Measurements from ENCODE around the gene CD1D. TPM values are rescaled to one million over a fixed set of nuclear protein-coding genes. Genes with fewer than 3 reads are reported as not detected.
"Not testable (repeated sequence)": the region's sequence is repeated elsewhere in the genome, so short reads cannot be mapped to it uniquely, and the experiment has no call there.

Gene CD1D
- total RNA-seq, 3 donors from 2014 or later: not detected

DNA sequence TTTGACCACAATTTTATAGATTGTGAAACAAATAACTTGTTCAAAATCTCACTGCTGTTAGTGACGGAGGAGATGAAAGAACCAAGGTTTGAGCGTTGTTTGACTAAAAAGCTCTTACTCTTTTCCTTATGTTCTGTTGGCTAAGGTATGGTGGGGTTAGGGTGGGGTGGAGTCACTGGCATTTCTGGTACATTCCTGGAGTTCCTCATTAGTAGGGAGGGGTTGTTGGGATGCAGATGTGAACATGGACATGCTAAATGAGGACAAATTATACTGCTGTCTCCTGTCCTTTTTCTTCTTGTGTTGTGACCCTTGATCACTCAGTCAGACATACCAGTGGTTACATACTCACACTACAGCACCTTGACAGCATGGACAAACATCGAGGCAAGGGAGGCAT, 26.2 kb upstream of the CD1D start:
- H3K4me3 Mint-ChIP-seq: no peak overlapping the region
- peaks cover 14% of the 10 kb centered on the region for H3K27me3 Mint-ChIP-seq (ENCODE audit: low read depth)
- no peaks in the 10 kb centered on the region for H3K9me3 Mint-ChIP-seq
- no peaks in the 10 kb centered on the region for H3K36me3 Mint-ChIP-seq (ENCODE audit: insufficient read depth)
- peaks cover 14% of the 10 kb centered on the region for H3K4me1 Mint-ChIP-seq (ENCODE audit: low read depth)
- no peak for DNase-seq
- ATAC-seq: no peak

DNA sequence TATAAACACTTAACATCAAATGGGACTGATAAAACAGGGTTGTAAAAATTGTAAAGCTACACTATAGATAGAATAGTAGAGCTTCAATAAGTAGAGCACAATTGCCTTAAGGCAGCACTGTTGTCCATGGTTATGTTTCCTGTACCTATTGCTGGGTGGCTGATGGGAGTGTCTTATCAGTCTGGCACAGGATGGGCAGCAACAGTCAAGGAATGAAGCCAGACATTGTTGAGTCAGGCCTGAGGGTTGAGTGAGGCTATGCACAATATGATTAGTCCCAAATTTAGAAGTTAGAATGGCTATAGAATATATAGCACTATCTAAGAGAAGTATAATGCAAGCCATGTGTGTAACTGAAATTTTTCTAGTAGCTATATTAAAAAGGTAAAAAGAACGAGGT, 25.0 kb upstream of the CD1D start:
- H3K4me1 Mint-ChIP-seq (ENCODE audit: low read depth): peaks cover 3% of the 10 kb centered on the region
- DNase-seq: no peak

DNA sequence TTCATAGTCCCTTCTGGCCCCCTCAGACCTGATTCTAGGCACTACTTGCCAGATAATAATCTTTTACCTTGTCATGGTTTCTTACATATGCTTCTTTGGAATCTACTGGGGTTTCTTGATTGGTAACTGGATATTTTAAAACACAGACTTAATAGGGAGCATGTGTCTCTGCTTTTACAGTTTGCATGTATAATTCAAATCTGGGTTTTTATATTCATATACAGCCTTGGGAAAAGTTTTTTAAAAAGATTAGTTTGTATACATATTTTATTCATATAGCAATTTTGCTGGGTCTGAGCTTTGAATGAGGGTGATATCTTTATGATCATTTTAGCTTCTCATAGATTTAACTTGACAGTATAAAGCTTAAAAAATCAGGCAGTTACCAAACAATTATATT, 21.1 kb upstream of the CD1D start:
- Mint-ChIP-seq H3K27me3 (ENCODE audit: low read depth) (peaks cover 41% of the 10 kb centered on the region), H3K4me1 (ENCODE audit: low read depth) (peaks cover 2% of the 10 kb centered on the region), H3K4me3 (no peak overlapping the region), H3K9me3 (no peaks in the 10 kb centered on the region), H3K36me3 (ENCODE audit: insufficient read depth) (no peaks in the 10 kb centered on the region)
- ATAC-seq (no peak), DNase-seq (no peak)

More for the DNA sequence above, 25.0 kb upstream of the CD1D start:
- Mint-ChIP-seq H3K36me3 (ENCODE audit: insufficient read depth) (no peaks in the 10 kb centered on the region), H3K27me3 (ENCODE audit: low read depth) (peaks cover 19% of the 10 kb centered on the region), H3K4me3 (no peak overlapping the region), H3K9me3 (no peaks in the 10 kb centered on the region)
- no peak for ATAC-seq

DNA sequence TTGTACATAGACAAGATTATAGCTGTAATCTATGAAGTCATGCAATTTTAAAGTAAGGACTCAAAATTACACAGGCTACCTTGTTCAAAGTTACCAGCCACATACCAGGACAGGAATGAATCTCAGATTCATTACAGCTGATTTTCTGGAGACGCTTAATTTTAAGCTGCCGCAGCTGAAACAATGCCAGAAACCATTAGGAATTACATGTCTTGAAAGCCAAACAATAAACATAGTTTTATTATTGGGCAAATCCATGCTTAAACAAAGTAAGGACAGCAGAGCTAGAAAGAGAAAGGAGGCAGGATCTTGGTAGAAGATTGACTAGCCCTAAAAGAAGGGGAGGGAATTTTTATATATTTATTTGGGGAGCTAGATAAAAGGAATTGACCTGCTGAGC, 19.2 kb upstream of the CD1D start:
- Mint-ChIP-seq H3K4me3 (no peak overlapping the region), H3K36me3 (ENCODE audit: insufficient read depth) (no peaks in the 10 kb centered on the region), H3K27me3 (ENCODE audit: low read depth) (peaks cover 44% of the 10 kb centered on the region), H3K4me1 (ENCODE audit: low read depth) (peaks cover 2% of the 10 kb centered on the region), H3K9me3 (peaks cover 6% of the 10 kb centered on the region)
- no peak for DNase-seq
- ATAC-seq: no peak

DNA sequence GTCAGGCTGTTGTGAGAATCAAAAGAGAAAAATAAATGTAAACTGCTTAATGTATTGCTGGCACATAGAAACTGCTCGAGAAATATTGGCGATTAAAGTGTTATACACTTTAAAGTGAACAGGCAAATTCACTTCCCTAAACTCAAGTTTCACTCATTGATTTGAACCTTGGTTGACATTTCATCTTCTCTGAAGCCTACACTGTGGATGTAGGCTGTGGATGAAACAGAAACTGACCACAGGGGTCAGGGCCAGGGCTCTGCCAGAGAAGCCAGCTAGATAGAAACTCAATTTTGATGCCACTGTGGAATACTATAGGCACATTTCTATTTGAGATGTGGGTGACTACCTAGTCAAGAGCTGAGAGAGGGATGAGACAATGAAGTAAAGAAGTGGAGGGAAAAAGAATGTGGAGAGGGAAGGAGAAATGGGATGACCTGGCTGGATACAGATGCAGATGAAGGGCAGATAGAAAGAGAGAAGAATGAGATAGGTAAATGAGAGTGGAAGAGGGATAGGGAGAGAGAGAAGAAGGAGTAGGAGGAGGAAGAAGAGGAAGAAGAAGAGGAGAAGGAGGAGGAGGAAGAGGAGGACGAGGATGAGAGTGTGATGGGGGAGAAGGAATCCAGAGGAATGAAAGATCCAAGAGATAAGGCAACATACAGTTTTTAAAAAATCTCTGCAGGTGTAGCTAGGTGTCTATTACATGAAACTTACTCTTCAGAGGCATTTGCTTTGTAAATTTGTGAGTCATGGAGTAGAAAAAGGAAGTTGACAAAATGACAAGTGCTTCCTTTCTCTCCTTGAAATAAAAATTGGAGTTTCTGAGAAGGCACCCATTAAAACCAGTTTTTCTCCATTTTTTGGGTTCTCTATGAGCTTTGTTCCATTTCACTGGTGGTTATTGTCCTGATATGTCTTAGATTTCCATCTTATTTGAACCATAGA, 17.4 kb upstream of the CD1D start:
- no peak for ATAC-seq
- Mint-ChIP-seq H3K4me3 (peak overlapping the region; percentile 5), H3K4me1 (ENCODE audit: low read depth) (peaks cover 2% of the 10 kb centered on the region), H3K27me3 (ENCODE audit: low read depth) (peaks cover 44% of the 10 kb centered on the region), H3K36me3 (ENCODE audit: insufficient read depth) (no peaks in the 10 kb centered on the region), H3K9me3 (peaks cover 6% of the 10 kb centered on the region)
- DNase-seq: no peak

DNA sequence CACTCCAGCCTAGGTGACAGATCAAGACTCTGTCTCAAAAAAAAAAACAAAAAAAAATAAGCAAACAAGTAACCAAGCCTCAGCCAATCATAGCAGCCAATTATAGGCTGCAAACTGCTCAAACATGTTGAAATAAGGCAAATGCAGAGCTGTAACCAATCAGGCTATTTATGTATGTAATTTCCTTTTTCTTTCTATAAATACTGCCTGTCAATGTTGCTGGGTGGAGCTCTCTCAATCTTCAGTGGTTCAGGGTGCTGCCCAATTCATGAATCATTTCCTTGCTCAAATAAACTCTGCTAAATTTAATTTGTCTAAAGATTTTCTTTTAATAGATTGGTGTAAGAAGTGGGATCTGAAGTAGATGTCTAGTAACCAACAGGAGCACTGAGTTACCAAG, 11.6 kb upstream of the CD1D start:
- no peak for DNase-seq

DNA sequence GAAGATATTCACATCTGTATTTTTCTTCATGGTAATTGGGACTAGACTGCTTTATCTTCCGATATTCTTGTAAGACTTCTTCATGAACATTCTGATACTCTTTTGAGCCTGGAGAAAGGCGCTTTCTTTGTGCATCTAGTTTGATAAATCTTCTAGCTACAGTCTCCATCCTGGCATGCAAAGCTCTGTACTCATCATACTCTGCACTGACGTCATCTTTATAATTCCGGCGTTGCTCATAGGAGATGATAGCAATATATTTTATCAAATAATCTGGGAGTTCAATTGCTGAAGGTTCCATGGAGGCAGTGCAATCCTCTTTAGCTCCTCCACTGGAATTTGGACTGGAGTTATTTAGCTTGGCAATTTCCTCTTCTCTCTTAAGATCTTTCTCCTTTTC, 4.8 kb upstream of the CD1D start:
- not testable (repeated sequence) for ATAC-seq; H3K36me3 Mint-ChIP-seq (ENCODE audit: insufficient read depth); H3K9me3 Mint-ChIP-seq; DNase-seq; H3K4me3 Mint-ChIP-seq
- Mint-ChIP-seq H3K4me1 (ENCODE audit: low read depth) (peaks cover 16% of the 10 kb centered on the region), H3K27me3 (ENCODE audit: low read depth) (peaks cover 57% of the 10 kb centered on the region)

More for the DNA sequence above, 11.6 kb upstream of the CD1D start:
- Mint-ChIP-seq H3K4me1 (ENCODE audit: low read depth) (no peaks in the 10 kb centered on the region), H3K27me3 (ENCODE audit: low read depth) (peaks cover 36% of the 10 kb centered on the region), H3K9me3 (peaks cover 6% of the 10 kb centered on the region), H3K4me3 (no peak overlapping the region), H3K36me3 (ENCODE audit: insufficient read depth) (no peaks in the 10 kb centered on the region)
- no peak for ATAC-seq

DNA sequence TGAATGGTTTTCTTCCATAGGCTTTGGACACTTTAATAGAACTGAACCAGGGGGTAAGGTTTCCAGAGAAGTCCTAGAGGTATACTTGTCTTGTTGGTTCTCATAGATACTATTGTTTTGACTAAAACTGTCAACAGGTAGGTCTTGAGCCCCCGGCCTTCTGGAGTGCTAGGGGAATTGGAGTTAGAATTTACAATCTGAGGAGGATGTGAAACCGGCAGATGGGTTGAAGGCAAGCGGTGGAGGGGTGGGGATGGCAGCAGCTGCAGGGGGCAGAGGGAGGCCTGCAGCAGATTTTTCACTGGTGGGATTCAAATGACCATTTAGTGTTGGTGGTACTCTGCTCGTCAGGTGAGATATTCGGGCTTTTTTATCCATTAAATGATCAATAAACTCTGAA, 4.3 kb upstream of the CD1D start:
- Mint-ChIP-seq H3K27me3 (ENCODE audit: low read depth) (peaks cover 58% of the 10 kb centered on the region), H3K4me3 (no peak overlapping the region), H3K9me3 (no peaks in the 10 kb centered on the region), H3K36me3 (ENCODE audit: insufficient read depth) (no peaks in the 10 kb centered on the region), H3K4me1 (ENCODE audit: low read depth) (peaks cover 21% of the 10 kb centered on the region)
- ATAC-seq (no peak), DNase-seq (no peak)

DNA sequence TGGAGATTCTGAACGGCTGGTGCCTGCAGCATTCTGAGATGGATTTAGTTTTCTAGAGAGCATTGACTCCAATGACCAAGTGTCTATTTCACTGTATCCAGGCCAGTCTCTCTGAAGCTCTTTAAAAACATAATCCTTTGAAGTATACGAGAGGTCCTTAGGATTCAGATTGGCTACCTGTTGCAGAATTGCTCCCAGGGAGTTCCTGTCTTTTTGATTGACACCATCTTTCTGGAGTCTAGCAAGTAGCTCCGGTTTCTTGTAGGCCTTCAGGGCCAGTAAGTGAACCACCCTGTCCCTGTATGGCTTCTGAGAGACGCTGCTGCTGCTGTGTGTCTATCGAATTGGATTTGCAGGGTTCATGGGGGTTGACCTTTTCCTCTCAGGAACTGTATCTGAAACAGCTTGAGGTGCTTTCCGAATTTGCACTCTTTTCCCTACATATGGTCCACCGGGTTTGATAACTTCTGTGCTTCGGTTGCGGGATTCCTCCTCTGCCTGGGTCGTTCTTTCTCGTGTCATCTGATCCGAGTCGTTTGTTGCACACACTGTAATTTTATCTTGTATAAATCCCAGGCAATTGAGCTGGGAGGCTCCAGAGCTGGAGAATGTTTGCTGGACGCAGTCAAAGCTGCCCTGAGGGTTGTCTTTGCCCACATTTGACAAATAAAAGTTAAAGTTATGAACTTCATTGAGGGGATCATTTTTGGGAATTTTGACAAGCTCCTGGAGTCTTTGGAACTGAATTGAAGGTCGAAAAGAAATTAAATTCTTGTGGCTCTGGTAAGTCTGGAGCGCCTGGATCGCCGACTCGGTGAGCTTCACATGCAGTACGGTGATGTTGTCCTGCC, 3.6 kb upstream of the CD1D start:
- H3K4me3 Mint-ChIP-seq; DNase-seq; H3K36me3 Mint-ChIP-seq (ENCODE audit: insufficient read depth); ATAC-seq; H3K9me3 Mint-ChIP-seq: not testable (repeated sequence)
- Mint-ChIP-seq H3K27me3 (ENCODE audit: low read depth) (peaks cover 65% of the 10 kb centered on the region), H3K4me1 (ENCODE audit: low read depth) (peaks cover 26% of the 10 kb centered on the region)

DNA sequence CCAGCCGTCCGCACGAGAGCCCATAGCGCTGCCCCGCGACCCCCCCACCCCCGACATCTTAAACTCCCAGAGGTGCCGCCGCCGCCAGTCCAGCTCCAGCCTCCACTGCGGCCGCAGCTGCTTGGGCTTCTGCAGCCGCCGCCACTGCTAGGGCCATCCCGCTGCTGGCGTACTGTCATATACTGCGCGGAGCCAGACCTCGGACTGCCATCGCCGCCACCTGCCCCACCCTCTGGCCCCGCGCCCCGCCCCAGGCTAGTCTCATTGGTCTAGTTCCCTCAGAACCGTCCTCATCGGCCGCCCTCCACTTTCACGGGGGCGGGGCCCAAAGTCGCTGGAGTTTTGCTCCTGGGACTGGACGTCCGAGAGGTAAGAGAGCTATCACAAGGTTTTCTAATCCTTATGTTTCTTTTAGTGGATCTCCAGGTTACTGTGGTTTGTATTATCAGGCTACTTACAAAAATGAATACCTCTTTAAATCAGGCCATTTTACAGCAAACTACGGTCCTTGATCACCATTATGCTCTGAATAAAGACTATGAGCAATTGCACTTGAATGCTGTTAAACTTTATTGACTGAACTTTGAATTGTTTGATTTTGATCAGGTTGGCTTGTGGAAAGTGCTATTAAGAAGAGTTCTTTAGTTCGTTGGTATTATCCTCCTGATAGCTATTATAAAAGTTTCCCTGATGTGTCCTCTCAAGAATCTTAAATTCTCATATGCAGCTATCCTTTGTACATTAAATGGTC, 2.8 kb upstream of the CD1D start:
- Mint-ChIP-seq H3K4me1 (ENCODE audit: low read depth) (peaks cover 26% of the 10 kb centered on the region), H3K9me3 (no peaks in the 10 kb centered on the region), H3K36me3 (ENCODE audit: insufficient read depth) (no peaks in the 10 kb centered on the region), H3K27me3 (ENCODE audit: low read depth) (peaks cover 73% of the 10 kb centered on the region), H3K4me3 (no peak overlapping the region)
- no peak for DNase-seq
- ATAC-seq: peak; percentile 75 to 79

DNA sequence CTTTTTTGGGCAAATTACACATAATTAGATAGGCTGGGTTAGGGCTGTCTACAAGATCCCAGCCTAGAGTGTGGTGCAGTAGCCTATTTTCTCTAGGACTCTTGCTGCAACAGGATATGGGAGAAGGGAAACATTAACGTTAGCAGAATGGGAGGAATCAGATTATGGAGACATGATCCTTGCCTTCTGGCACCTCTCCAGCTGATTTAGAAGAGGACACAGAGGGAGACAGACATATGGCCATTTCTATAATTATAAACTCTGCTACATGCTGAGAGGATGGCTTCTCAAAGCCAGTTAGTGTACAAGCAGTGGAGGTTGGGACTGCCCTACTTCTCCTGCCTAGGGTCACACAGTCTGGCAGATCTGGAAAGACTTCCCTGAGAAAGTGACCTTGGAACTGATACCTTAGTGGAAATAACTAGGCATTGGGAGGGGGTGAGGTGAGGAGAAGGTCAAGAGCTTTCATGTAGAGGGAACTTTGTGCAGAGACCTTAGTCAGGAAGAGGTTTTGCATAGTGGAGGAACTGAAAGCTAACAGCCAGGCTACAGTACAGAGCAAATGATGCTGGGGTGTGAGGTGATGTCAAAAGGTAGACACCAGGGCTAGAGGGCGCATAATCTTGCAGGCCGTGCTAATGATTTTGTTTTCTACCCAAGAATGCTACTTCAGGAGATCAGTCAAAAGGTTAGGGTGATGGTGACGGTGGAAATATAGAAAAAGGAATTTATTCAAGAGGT, 1.2 kb upstream of the CD1D start:
- H3K4me3 Mint-ChIP-seq: no peak overlapping the region
- ATAC-seq (no peak), DNase-seq (no peak)
- H3K9me3 Mint-ChIP-seq: no peaks in the 10 kb centered on the region
- H3K36me3 Mint-ChIP-seq (ENCODE audit: insufficient read depth): no peaks in the 10 kb centered on the region
- peaks cover 73% of the 10 kb centered on the region for H3K27me3 Mint-ChIP-seq (ENCODE audit: low read depth)
- H3K4me1 Mint-ChIP-seq (ENCODE audit: low read depth): peaks cover 26% of the 10 kb centered on the region

DNA sequence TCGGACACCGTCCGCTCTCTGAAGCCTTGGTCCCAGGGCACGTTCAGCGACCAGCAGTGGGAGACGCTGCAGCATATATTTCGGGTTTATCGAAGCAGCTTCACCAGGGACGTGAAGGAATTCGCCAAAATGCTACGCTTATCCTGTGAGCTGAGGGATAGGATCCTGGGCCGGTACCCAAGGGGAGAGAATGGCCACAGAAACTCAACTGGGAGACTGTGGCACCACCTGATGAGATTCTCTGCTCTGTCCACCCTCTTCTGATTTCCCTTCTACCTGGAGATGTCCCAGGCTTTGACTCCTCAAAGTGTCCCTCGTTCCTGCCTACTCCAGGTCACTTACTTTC, 855 bp downstream of the CD1D start:
- no peak for ATAC-seq
- no peak for DNase-seq
- no peaks in the 10 kb centered on the region for H3K36me3 Mint-ChIP-seq (ENCODE audit: insufficient read depth)
- H3K4me3 Mint-ChIP-seq: peak overlapping the region; percentile 78
- H3K9me3 Mint-ChIP-seq: no peaks in the 10 kb centered on the region
- H3K27me3 Mint-ChIP-seq (ENCODE audit: low read depth): peaks cover 62% of the 10 kb centered on the region
- H3K4me1 Mint-ChIP-seq (ENCODE audit: low read depth): peaks cover 23% of the 10 kb centered on the region

DNA sequence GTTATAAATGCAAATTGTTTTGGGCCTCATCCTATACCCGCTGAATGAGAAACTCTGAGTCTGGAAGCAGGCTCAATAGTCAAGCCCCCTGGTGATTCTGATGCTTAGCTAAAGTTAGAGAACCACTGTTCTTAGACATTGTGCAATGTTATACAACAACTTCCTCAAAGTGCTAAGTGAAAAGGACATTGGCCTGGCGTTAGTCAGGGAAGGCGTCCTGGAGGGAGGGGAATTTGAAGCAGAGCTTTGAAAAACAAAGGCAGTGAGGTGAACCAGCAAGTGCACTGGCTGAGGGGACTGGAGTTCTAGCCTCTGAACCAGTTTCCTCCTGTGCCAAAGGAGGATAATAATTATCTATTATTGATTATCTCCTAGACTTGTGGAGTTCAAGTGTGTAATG, 5.1 kb downstream of the CD1D start:
- Mint-ChIP-seq H3K36me3 (ENCODE audit: insufficient read depth) (no peaks in the 10 kb centered on the region), H3K4me1 (ENCODE audit: low read depth) (peaks cover 11% of the 10 kb centered on the region), H3K27me3 (ENCODE audit: low read depth) (peaks cover 41% of the 10 kb centered on the region), H3K4me3 (no peak overlapping the region), H3K9me3 (no peaks in the 10 kb centered on the region)
- DNase-seq (no peak), ATAC-seq (no peak)

DNA sequence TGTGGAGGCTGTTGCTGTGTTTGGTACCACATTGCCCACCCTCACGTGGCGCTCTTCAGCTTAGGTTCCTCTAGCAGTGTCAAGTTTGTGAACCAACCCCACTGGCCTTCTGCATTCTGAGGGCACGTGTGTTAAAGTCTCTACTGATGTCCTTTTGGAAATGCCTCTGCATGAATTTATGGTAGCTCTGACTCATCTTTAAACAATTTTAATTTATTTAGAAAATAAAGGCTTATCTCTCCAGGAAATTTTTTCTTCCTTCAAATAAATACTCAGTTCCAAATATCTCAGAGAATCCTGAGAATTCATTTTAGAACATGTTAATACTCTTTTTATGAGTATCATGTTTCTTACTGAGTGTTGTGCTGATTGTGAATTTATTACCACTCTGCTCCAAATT, 5.5 kb downstream of the CD1D start:
- H3K36me3 Mint-ChIP-seq (ENCODE audit: insufficient read depth): no peaks in the 10 kb centered on the region
- peaks cover 37% of the 10 kb centered on the region for H3K27me3 Mint-ChIP-seq (ENCODE audit: low read depth)
- ATAC-seq: no peak
- peaks cover 7% of the 10 kb centered on the region for H3K4me1 Mint-ChIP-seq (ENCODE audit: low read depth)
- no peaks in the 10 kb centered on the region for H3K9me3 Mint-ChIP-seq
- DNase-seq: no peak
- H3K4me3 Mint-ChIP-seq: no peak overlapping the region
